GM21529 (cell line): Measurements from ENCODE around the gene ANKRD31.
"Not testable (repeated sequence)": the region's sequence is repeated elsewhere in the genome, so short reads cannot be mapped to it uniquely, and the experiment has no call there.

Source experiments
- ATAC-seq: cut with Tn5 transposase; IDR thresholded peaks from one replicate; pipeline ENCODE4 v1.9.1; 2021; ENCODE audit not compliant: unreplicated experiment

ANKRD31 gene

DNA sequence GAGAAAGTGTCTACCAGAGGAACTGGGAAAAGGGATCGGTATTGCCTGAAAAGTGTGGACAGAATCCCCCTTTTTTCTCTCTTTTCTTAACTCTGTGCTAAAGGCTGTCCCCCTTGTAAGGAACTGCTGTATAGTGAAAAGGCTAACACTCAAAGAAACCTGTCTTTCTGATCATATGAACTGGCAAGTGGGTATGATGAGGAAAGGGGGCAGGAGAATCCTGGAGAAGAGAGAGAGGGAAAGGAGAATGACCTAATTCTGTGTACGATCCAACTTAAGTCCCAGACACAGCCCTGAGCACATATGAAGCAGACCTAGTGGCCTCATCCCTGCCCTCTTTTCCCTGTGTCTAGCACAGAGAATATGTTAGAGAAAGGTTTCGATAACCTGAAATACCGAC lies 967 bp downstream of the ANKRD31 start:
- ATAC-seq: no peak

DNA sequence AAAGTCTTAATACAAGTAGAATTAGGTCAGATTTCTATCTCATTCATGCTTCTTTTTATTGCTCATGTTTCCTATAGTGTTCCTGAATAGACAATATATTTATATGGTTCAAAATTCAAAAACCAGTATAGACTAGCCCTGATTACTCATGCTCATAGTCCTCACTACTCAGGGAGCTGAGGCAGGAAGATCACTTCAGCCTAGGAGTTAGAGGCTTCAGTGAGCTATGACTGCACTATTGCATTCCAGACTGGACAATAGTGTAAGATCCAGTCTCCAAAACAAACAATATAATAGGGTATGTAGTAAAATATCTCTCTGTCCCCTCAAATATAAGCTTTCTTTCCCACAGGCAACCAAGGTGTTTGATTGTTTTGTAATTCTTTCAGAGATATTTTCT lies 2.4 kb downstream of the ANKRD31 start:
- ATAC-seq: no peak

DNA sequence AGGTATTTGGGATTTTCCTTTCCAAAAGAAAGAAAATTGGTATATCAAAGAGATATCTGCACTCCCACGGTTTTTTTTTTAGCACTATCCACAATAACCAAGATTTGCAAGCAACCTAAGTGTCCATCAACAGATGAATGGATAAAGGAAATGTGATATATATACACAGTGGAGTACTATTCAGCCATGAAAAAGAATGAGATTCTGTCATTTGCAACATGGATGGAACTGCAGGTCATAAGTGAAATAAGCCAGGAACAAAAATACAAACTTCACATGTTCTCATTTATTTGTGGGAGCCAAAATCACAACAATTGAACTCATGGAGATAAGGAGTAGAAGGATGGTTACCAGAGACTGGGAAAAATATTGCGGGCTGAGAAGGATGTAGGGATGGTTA lies 9.8 kb downstream of the ANKRD31 start:
- ATAC-seq: no peak

DNA sequence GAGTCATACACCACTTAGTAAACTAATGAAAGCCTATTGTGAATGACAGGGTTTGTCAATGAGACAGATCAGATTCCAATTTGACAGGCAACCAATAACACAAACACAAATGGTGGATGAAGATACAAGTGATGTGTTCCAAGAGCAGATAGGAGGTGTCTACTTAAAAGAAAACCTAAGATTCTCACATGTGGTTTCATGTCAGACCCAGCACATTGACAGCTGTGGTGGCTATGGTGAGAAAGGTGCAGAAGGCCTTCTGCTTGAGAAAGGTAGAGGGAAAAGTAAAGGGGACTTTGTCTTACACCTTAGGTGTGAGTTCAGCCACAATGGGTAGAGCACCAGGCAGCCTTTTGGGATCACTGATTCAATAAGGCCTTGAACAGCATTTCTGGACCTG lies 11.2 kb downstream of the ANKRD31 start:
- no peak for ATAC-seq

DNA sequence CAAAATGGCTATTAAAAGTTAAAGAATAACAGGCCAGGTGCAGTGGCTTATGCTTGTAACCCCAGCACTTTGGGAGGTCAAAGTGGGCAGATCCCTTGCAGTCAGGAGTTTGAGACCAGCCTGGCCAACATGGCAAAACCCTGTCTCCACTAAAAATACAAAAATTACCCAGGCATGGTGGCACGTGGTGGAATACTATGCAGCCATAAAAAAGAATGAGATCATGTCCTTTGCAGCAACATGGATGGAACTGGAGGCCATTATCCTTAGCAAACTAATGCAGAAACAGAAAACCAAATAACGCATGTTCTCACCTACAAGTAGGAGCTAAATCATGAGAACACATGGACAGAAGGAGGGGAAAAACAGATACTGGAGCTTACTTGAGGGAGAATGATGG lies 15.9 kb downstream of the ANKRD31 start:
- ATAC-seq: not testable (repeated sequence)

DNA sequence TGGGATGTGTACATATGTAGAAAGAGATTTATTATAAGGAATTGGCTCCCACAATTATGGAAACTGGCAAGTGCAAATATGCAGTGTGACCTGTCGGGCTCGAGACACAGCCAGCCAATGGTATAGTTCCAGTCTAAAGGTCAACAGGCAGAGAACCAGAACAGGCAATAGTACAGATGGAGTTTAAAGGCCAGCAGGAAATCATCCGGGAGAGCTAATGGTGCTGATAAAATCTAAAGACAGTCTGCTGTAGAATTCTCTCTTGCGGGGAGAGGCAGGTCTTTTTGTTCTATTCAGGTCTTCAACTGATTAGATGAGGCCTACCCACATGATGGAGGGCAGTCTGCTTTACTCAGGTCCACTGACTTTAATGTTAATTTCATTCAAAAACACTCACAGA lies 21.8 kb downstream of the ANKRD31 start:
- ATAC-seq: no peak

DNA sequence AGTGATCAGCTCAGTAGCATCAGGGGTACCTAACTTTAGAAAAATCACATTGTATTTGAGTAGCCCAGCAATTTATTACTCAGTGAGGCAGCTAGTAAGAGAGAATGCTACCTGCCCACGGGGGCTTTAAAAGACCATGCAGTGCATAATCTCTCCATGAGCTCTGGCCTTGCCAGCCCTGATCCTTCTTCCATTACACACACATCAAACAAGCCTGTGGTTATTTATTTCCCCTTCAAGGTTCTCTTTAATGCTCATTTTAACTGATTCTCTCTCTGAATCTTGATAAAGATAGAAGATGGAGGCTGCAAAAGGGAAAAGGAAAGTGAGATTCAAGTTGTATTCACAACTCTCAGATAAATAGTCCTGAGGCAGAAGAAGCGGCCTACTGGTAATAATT lies 22.3 kb downstream of the ANKRD31 start:
- ATAC-seq: no peak

DNA sequence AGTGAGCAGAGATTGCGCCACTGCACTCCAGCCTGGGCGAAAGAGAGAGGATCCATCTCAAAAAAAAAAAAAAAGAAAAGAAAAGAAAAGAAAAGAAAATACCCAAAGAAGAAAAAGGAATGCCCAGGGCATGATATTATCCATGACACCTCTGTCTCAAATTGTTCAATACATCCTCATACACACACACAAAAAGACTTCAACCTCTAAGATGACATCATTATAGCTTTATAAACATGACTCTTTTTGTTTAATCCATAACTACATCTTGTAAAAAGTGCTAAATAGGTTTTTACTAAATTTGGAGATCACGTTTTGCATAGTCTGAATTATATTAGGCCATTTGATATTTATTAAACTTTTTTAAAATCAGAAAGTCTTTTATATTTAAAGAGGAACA lies 33.1 kb downstream of the ANKRD31 start:
- no peak for ATAC-seq

DNA sequence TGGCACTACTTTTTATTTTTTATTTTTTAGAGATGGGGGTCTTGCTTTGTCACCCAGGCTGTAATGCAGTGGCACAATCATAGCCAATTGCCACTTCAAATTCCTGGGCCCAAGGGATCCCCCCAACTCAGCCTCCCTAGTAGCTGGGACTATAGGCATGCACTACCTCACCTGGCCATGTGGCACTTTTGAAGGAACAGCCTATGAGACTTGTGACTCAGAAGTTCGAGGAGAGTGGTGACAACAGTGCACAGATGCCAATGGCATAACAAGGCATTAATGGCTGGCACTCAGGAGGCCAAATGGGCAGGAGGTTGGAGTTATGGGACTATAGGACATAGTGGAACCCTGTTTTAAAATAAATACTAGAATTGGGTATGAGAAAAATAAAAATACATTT lies 33.7 kb downstream of the ANKRD31 start:
- no peak for ATAC-seq

DNA sequence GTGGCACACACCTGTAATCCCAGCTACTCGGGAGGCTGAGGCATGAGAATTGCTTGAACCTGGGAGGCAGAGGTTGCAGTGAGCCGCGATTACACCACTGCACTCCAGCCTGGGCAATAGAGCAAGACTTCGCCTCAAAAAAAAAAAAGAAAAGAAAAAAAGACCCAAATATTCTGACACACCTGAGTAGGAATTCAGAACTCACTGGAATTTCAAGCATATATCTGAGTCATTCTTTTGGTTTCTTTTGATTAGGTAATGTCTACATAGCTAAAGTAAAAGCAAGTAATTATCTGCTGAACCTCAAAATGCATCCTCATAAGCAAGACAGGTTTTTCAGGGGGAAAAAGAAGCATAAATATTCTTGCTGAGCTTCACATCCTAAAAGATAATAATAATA lies 35.9 kb downstream of the ANKRD31 start:
- ATAC-seq: no peak

DNA sequence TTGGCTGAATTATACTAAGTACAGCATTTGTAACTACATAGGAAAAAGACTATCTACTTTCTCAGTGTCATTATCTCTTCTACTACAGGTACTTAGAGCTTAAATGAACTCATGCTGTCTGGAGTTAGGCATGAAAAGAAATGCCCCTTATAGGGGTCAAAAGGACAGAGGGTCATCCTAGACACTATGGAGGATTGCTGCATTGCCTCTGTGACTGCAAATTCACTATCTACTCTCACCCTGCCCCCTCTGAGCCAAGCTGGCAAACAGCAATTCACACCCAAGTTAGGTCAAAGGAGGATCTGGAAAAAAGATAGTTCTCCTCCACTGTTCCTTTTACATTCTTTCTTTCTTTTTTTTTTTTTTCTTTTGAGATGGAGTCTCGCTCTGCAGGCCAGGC lies 36.7 kb downstream of the ANKRD31 start:
- no peak for ATAC-seq

DNA sequence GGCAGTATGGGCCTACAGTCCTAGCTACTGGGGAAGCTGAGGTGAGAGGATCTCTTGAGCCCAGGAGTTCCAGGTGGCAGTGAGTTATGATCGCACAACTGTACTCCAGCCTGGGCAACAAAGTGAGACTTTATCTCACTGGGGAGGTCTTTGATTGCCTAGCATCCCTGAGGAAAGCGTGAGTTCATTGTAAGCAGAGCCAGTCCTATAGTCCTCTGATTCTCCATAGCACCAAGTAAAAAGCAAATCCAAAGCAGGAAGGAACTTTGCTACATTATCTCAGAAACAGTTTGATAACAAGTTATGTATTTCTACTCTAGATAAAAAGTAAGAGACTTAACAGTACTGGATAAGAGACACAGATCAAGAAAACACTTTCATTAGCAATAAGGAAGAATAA lies 37.6 kb downstream of the ANKRD31 start:
- ATAC-seq: no peak

DNA sequence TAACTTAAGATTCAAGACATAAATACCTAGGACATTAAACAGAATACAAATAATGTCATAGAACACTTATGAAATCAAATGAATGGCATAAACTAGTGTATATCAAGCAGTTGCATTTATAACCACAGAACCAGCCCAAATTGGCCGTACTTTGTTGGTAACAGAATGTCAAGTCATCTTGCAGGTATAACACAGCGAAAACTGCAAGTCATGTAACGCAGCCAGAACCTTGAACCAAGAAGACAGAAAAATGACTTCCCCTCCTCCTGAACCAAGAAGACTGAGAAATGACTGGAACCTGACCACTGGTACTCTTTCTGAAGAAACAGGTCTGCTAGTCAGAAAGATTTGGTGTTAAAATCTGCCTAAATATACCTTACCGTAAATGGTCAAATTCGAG lies 38.9 kb downstream of the ANKRD31 start:
- ATAC-seq: no peak

DNA sequence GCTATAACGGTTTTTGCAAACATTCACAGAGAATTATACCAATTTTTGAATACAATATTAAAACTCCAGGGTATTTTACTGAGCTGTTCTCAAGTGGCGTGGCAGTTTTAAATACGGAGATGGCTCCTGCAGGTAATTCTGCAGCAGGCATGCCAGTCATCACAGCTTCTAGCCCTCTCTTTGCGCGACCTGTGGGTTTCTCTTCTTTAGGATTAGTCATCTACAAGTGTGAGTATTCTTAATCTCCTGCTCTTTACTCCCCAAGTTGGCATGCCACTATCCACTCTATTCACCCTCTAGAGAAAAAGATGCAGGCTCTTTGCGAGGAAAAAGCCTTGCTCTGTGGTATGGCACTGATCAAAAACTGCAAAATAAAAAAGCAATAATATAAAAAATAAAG lies 43.9 kb downstream of the ANKRD31 start:
- ATAC-seq: no peak

DNA sequence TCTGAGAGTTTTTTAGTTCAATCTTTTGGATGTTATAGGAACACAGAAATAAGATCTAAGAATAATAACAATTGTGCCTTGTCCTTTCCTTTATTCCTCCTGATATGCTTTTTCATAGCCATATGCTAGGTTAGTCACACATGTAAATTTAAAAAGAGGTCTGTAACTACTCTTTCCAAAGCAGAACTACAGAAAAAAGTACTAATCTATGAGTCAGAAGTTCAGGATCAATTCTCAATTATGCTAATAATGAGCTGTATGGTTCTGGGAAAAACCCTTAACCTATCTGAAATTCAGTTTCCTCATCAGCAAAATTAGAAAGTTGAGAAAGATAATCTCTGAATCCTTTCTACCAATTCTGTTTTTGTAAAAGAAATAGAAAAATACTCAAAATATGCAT lies 44.4 kb downstream of the ANKRD31 start:
- ATAC-seq: no peak

DNA sequence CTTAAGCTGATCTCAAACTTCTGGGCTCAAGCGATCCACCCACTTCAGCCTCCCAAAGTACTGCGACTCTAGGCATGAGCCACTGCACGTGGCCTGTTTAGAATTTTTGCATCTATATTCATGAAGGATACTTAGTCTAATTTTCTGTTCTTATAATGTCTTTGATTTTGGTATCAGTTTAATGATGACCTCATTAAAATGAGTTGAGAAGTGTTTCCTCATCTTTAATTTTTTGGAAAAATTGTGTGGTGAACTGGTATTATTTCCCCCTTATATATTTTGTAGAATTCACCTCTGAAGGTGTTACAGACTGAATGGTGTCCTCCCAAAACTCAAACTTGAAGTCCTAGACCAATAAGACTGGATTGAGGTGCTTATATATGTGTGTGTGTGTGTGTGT lies 46.5 kb downstream of the ANKRD31 start:
- ATAC-seq: no peak

DNA sequence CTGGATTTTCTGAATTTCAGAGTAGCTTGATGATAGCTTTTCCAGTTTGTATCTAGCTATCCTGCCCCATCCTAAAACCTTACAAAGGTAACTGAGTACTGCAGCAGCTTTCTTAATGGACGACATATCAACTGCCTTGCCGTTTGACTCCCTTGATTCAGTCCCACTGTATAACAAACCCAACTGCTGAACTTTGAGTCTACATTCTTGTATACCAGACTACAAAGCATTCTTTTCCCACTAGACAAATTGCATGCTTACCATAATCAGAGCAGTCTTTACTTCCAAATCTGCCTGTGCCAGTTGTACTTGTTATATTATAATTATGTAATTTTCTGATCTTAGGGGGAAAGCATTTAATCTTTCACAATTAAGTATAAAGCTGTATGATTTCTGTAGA lies 47.3 kb downstream of the ANKRD31 start:
- no peak for ATAC-seq

DNA sequence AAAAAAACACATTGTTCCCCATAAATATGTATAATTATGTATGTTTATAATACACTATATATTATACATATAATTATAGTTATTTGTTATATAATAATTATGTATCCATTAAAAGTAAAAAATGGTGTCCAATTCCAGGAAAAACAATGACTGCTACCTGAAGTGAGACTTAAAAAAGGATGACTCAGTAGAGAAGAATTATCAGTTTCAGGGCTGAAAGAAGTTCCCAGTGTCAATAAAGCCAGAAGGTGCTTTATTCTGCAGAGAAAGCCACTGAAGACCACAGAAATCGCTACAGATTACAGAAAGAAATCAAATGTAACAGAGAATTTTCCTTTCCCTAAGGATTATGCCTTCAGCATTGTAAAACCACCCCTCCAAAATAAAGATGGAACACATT lies 50.9 kb downstream of the ANKRD31 start:
- ATAC-seq: no peak

DNA sequence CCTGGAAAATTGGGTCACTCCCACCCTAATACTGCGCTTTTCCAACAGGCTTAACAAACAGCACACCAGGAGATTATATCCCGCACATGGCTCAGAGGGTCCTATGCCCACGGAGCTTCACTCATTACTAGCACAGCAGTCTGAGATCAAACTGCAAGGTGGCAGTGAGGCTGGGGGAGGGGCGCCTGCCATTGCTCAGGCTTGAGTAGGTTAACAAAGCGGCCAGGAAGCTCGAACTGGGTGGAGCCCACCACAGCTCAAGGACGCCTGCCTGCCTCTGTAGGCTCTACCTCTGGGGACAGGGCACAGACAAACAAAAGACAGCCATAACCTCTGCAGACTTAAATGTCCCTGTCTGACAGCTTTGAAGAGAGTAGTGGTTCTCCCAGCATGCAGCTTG lies 60.7 kb downstream of the ANKRD31 start:
- not testable (repeated sequence) for ATAC-seq

DNA sequence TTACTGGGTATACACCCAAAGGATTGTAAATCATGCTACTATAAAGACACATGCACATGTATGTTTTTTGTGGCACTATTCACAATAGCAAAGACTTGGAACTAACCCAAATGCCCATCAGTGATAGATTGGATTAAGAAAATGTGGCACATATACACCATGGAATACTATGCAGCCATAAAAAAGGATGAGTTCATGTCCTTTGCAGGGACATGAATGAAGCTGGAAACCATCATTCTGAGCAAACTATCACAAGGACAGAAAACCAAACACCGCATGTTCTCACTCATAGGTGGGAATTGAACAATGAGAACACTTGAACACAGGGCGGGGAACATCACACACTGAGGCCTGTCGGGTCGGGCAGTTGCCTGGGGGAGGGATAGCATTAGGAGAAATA lies 61.8 kb downstream of the ANKRD31 start:
- ATAC-seq: not testable (repeated sequence)

DNA sequence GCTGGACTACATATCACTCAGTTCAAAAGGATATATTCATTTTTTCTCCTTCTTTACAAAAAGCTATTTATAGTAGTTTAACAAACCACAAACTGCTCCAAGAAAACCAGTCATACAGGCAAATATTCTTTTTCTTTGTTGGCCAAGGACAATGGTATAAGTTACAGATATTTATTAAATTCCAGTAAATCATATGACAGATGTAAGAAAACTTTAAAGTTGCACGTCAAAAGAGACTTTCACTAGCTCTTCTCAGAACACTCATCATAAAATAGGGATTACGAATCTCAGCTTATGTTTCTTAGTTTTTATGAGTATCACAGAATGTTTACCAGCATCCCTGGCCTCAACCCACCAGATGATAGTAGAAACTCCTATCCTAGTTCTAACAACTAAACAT lies 67.2 kb downstream of the ANKRD31 start:
- no peak for ATAC-seq

DNA sequence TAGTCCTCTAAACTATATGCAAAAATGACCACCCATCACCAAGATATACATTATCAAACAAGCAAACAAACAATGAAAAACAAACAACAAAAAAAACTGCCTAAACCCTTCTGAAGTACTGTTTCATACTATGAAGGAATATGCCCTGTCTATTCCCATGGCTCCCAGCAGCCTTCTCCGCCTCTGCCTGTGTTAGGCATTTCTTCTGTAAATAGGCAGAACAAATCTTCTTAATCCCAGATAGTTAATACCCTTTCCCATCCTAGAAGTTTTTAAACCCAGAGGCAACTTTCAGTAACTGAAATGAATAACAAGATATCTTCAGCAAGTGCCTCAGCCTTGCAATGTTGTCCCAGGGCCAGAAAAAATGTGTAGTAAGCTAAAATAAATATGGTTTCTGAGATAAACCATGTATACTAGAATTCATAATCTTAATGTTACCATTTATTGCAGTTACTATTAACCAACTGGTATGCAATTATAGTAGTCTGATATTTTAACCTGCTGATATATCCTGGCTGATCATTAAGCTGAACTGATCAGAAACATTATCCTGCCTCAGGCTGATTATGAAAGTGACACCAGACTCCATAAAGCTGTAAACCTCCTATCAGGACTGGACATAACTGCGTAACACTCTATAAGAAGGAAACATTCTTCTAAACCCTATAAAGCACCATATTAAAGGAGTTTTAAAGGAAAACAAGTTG lies 68.5 kb downstream of the ANKRD31 start:
- ATAC-seq: no peak

DNA sequence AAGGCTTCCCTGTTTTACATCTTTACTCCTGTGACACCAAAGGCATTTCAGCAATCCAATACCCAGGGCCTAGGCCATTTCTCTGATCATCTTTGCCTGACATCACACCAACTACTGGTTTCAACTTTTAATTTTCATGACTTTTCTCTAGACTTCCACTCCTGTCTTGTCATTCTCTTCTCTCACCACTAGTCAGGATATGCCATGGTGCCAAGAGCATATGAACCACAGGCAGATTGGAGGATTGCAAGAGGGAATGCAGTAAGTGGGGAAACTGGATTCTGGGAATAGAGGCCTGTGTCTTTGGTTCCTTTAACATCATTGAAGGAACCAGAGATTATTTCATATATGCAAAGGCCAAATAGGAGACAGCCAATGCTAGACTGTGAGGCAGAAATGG lies 69.3 kb downstream of the ANKRD31 start:
- ATAC-seq: no peak

DNA sequence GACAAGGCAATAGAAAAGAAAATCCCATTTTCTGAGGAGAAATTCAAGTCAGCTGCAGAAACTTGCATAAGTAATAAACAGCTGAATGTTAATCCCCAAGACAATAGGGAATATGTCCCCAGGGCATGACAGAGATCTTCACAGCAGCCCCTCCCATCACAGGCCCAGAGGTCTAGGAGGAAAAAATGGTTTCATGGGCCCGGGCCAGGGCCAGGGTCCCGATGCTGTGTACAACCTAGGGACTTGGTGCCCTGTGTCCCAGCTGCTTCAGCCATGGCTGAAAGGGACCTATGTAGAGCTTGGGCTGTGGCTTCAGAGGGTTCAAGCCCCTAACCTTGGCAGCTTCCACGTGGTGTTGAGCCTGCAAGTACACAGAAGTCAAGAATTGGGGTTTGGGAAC lies 75.2 kb downstream of the ANKRD31 start:
- ATAC-seq: not testable (repeated sequence)
